ENCODE data around the gene TNFSF9. TPM values are rescaled to one million over a fixed set of nuclear protein-coding genes. Genes with fewer than 3 reads are reported as not detected.
A peak's percentile ranks its signal among the peaks of the same experiment; 100 is the strongest.

TNFSF9 gene
- polyA plus RNA-seq, 2 of the 4 experiments (the other 2 are of a cell fraction), result 6.3 to 15.9 TPM

GRCh38 chr19:6528544-6529121 is 2.2 kb upstream of the TNFSF9 start:
- Histone ChIP-seq H3K27ac (peak overlapping the region in 1 of 2 experiments; percentile 99; a peak in 3 of 6 replicates), H3K4me2 (no peak overlapping the region), H3K4me1 (peaks cover 32% of the 10 kb centered on the region), H3K4me3 (no peak overlapping the region), H3K9me3 (no peaks in the 10 kb centered on the region)
- TF ChIP-seq MAX (IDR thresholded peaks at IDR 0.05), result no peak
- TF ChIP-seq HOXB5 (CRISPR knock-in tag; IDR thresholded peaks at IDR 0.05), result no peak
- TF ChIP-seq NPAS2 (CRISPR knock-in tag; IDR thresholded peaks at IDR 0.05; ENCODE audit: borderline replicate concordance), result no peak
- no peak for TF ChIP-seq BHLHE40 (IDR thresholded peaks at IDR 0.05; ENCODE audit: low read depth, low read length)
- no peak for TF ChIP-seq BCL3 (IDR thresholded peaks at IDR 0.05)
- TF ChIP-seq ESRRA (IDR thresholded peaks at IDR 0.05; ENCODE audit: borderline replicate concordance, low read length), result no peak
- TF ChIP-seq RNF2 (IDR thresholded peaks at IDR 0.05; ENCODE audit: borderline replicate concordance, low read depth), result no peak
- no peak for TF ChIP-seq FOXS1 (CRISPR knock-in tag; IDR thresholded peaks at IDR 0.05)
- no peak for ATAC-seq
- 87% methylated on average over 9 of the region's 9 CpGs for WGBS (ENCODE audit: missing lambda C conversion rate)
- CTCF ChIA-PET, result no interaction called here
- peak in 1 of 2 experiments; percentile 36 for DNase-seq (ENCODE audit: low read depth in 1 of 2, low spot score in 1 of 2)
- no peak for FAIRE-seq
- POLR2A ChIA-PET, result no interaction called here

GRCh38 chr19:6529351-6529750 is 1.5 kb upstream of the TNFSF9 start:
- FAIRE-seq (no peak), ATAC-seq (no peak), DNase-seq (ENCODE audit: low read depth in 1 of 2, low spot score in 1 of 2) (no peak)
- Histone ChIP-seq H3K4me2 (no peak overlapping the region), H3K9me3 (no peaks in the 10 kb centered on the region), H3K4me3 (no peak overlapping the region), H3K27ac (peak overlapping the region in 1 of 2 experiments; percentile 99; a peak in 3 of 6 replicates), H3K4me1 (peaks cover 32% of the 10 kb centered on the region)
- no peak for TF ChIP-seq HOXB5 (CRISPR knock-in tag; IDR thresholded peaks at IDR 0.05)
- TF ChIP-seq ESRRA (IDR thresholded peaks at IDR 0.05; ENCODE audit: borderline replicate concordance, low read length), result no peak
- no peak for TF ChIP-seq SMC3 (IDR thresholded peaks at IDR 0.05)
- TF ChIP-seq POLR2AphosphoS2 (conservative IDR thresholded peaks at IDR 0.05; ENCODE audit: low read length), result no peak
- TF ChIP-seq EP300 (IDR thresholded peaks at IDR 0.05), result no peak
- no peak for TF ChIP-seq CBX2 (IDR thresholded peaks at IDR 0.05; ENCODE audit: borderline replicate concordance, low read depth)
- no peak for TF ChIP-seq EHF (CRISPR knock-in tag; IDR thresholded peaks at IDR 0.05)
- no peak for TF ChIP-seq RAD21 (conservative IDR thresholded peaks at IDR 0.05 in 1 of 2, IDR thresholded peaks at IDR 0.05 in 1 of 2)
- TF ChIP-seq E2F6 (IDR thresholded peaks at IDR 0.05; ENCODE audit: borderline replicate concordance, low read depth), result no peak
- TF ChIP-seq TP53 (CRISPR knock-in tag; IDR thresholded peaks at IDR 0.05), result no peak
- no peak for TF ChIP-seq CHD4 (IDR thresholded peaks at IDR 0.05; ENCODE audit: borderline replicate concordance)
- WGBS (ENCODE audit: missing lambda C conversion rate), result 100% methylated on average over 1 of the region's 2 CpGs
- ChIA-PET CTCF (no interaction called here), POLR2A (no interaction called here)

- H3K27ac ChIP-seq, result peak overlapping the region; percentile 98 to 99
- no peaks in the 10 kb centered on the region for H3K9me3 ChIP-seq
- H3K4me2 ChIP-seq, result peak overlapping the region; percentile 98
- FAIRE-seq (no peak), ATAC-seq (no peak), DNase-seq (ENCODE audit: low read depth in 1 of 2, low spot score in 1 of 2) (no peak)
- ChIA-PET POLR2A (interaction anchor here (0.7 to 1.4 kb wide), 15 partner anchors 9 to 271 kb away, joined by 3 to 22 read pairs (median 4); partner anchors contain the start of genes CD70 and GPR108), CTCF (no interaction called here)
- 44% methylated on average over 2 of the region's 2 CpGs for WGBS (ENCODE audit: missing lambda C conversion rate)
- H3K4me1 ChIP-seq, result peaks cover 32% of the 10 kb centered on the region
- TF ChIP-seq JUNB (IDR thresholded peaks at IDR 0.05) (no peak), MAX (IDR thresholded peaks at IDR 0.05) (no peak), ZC3H11A (IDR thresholded peaks at IDR 0.05) (no peak), CHD4 (IDR thresholded peaks at IDR 0.05; ENCODE audit: borderline replicate concordance) (no peak), NFE2L2 (conservative IDR thresholded peaks at IDR 0.05; ENCODE audit: low read length) (no peak), CHD2 (IDR thresholded peaks at IDR 0.05; ENCODE audit: low read length, partially characterized antibody) (no peak), ELK1 (IDR thresholded peaks at IDR 0.05; ENCODE audit: low read depth, low read length) (no peak), POLR2AphosphoS2 (conservative IDR thresholded peaks at IDR 0.05; ENCODE audit: low read length) (no peak), CBX2 (IDR thresholded peaks at IDR 0.05; ENCODE audit: borderline replicate concordance, low read depth) (no peak), NR3C1 (IDR thresholded peaks at IDR 0.05) (no peak), MAFK (IDR thresholded peaks at IDR 0.05; ENCODE audit: partially characterized antibody) (no peak), ZFP36 (IDR thresholded peaks at IDR 0.05; ENCODE audit: borderline replicate concordance, partially characterized antibody) (no peak), RFX5 (IDR thresholded peaks at IDR 0.05) (no peak), RNF2 (IDR thresholded peaks at IDR 0.05; ENCODE audit: borderline replicate concordance, low read depth) (no peak), SREBF2 (IDR thresholded peaks at IDR 0.05) (no peak), SMC3 (IDR thresholded peaks at IDR 0.05) (no peak)
- H3K4me3 ChIP-seq, result peak overlapping the region; percentile 76
Measured at GRCh38 chr19:6529937-6530385, 865 bp upstream of the TNFSF9 start.
